ENCODE results near the gene VPS37C.

VPS37C gene

GRCh38 chr11:61164606-61165424, 3.6 kb upstream of the VPS37C start:
- no peak for TF ChIP-seq CTCF (conservative IDR thresholded peaks at IDR 0.05; ENCODE audit: low read depth, low read length)
- H3K4me3 ChIP-seq (ENCODE audit: low read depth, low read length), result no peak overlapping the region
- no peak for DNase-seq (ENCODE audit: low read depth)

GRCh38 chr11:61163714-61164605, 2.7 kb upstream of the VPS37C start:
- TF ChIP-seq CTCF (conservative IDR thresholded peaks at IDR 0.05; ENCODE audit: low read depth, low read length), result no peak
- H3K4me3 ChIP-seq (ENCODE audit: low read depth, low read length), result no peak overlapping the region
- no peak for DNase-seq (ENCODE audit: low read depth)

GRCh38 chr11:61163021-61163420, 1.8 kb upstream of the VPS37C start:
- DNase-seq (ENCODE audit: low read depth), result no peak
- no peak for TF ChIP-seq CTCF (conservative IDR thresholded peaks at IDR 0.05; ENCODE audit: low read depth, low read length)
- no peak overlapping the region for H3K4me3 ChIP-seq (ENCODE audit: low read depth, low read length)

GRCh38 chr11:61162092-61162941, 1.1 kb upstream of the VPS37C start:
- H3K4me3 ChIP-seq (ENCODE audit: low read depth, low read length), result peak overlapping the region; percentile 60
- no peak for TF ChIP-seq CTCF (conservative IDR thresholded peaks at IDR 0.05; ENCODE audit: low read depth, low read length)
- DNase-seq (ENCODE audit: low read depth), result peak; percentile 50

- peak; percentile 11 for DNase-seq (ENCODE audit: low read depth)
- peak overlapping the region; percentile 60 for H3K4me3 ChIP-seq (ENCODE audit: low read depth, low read length)
- TF ChIP-seq CTCF (conservative IDR thresholded peaks at IDR 0.05; ENCODE audit: low read depth, low read length), result no peak
These were observed 588 bp downstream of the VPS37C start for GRCh38 chr11:61160487-61161189.
